Mucosa of descending colon (tissue), 3 donors: ENCODE data around the gene NCKAP1. TPM values are rescaled to one million over a fixed set of nuclear protein-coding genes. Genes with fewer than 3 reads are reported as not detected.

Source experiments
- ATAC-seq: fragments of 200-7000 bp; cut with Tn5 transposase; one replicate; pipeline ENCODE4 v1.9.1; 2020; ENCODE audit warnings: mild to moderate bottlenecking, moderate library complexity
- DNase-seq, 3 donors: peaks; one replicate each; pipeline ENCODE4 v3.0.0-alpha.2; 2020
- H3K36me3 ChIP-seq: fragments of 200-600 bp; one replicate; pipeline ENCODE4 v1.8.0; 2021; ENCODE audit warnings: low read depth, mild to moderate bottlenecking
- H3K4me1 ChIP-seq: fragments of 200-600 bp; one replicate; pipeline ENCODE4 v1.8.0; 2021; ENCODE audit warnings: low read depth, mild to moderate bottlenecking
- H3K4me3 ChIP-seq: fragments of 200-600 bp; one replicate; pipeline ENCODE4 v1.8.0; 2021; ENCODE audit warnings: mild to moderate bottlenecking
- H3K9me3 ChIP-seq: fragments of 200-600 bp; one replicate; pipeline ENCODE4 v1.8.0; 2021; ENCODE audit warnings: mild to moderate bottlenecking
- CTCF ChIP-seq: fragments of 200-600 bp; IDR thresholded peaks from one replicate; pipeline ENCODE4 v1.8.0; 2022; ENCODE audit warnings: antibody characterized with exemption, mild to moderate bottlenecking
- intact Hi-C, 2 donors: fragments of 100-400 bp; cut with DNase I in 1 of 2; cut with micrococcal nuclease in 1 of 2; formaldehyde crosslinking; loops; one replicate each; pipeline versions ENCODE4 v1.11.0 to v1.11.1; 2022; cut with DNase I, micrococcal nuclease
- total RNA-seq, 3 donors: library from RNA; stranded (reverse); fragmentation: NEBNext Ultra II Directional in 2 of 3; extraction: Animal tissue kit (Norgen Biotek cat#: 25700) in 2 of 3; gene quantifications; one replicate each; pipeline versions ENCODE4 v1.2.1 to v1.2.4, GENCODE V29; 2021 to 2023
- donor health status: DM: no; HTN: no; CAD: no; lungs with moderate emphysema.
- donor health status: DM: no; HTN: no; CAD: no.
- donor health status: DM: no; HTN: yes; CAD: no.

Gene NCKAP1
- total RNA-seq, 3 donors from 2014 or later: 81.5 to 194 (median 87.2) TPM

GRCh38 chr2:182949052-182949451 lies 89.2 kb downstream of the NCKAP1 start:
- no peak for TF ChIP-seq CTCF
- H3K4me3 ChIP-seq: no peak overlapping the region
- intact Hi-C loops: no loop called here

GRCh38 chr2:182946958-182947369 lies 91.3 kb downstream of the NCKAP1 start:
- Histone ChIP-seq H3K36me3 (no peaks in the 10 kb centered on the region), H3K4me1 (no peaks in the 10 kb centered on the region), H3K9me3 (no peaks in the 10 kb centered on the region), H3K4me3 (no peak overlapping the region)
- DNase-seq: peak in 1 of 3 donors; percentile 43
- intact Hi-C loops: no loop called here
- peak; percentile 79 for ATAC-seq
- TF ChIP-seq CTCF: no peak

More at GRCh38 chr2:182949052-182949451, 89.2 kb downstream of the NCKAP1 start:
- H3K4me1 ChIP-seq: no peaks in the 10 kb centered on the region
- no peak for DNase-seq
- no peaks in the 10 kb centered on the region for H3K36me3 ChIP-seq
- no peaks in the 10 kb centered on the region for H3K9me3 ChIP-seq
- ATAC-seq: no peak

- H3K4me3 ChIP-seq: no peak overlapping the region
- DNase-seq (no peak), ATAC-seq (no peak)
- no peak for TF ChIP-seq CTCF
- no peaks in the 10 kb centered on the region for H3K9me3 ChIP-seq
- intact Hi-C loops: no loop called here
- no peaks in the 10 kb centered on the region for H3K4me1 ChIP-seq
- no peaks in the 10 kb centered on the region for H3K36me3 ChIP-seq
Observed at GRCh38 chr2:182943339-182943738, 94.9 kb downstream of the NCKAP1 start.

- no peaks in the 10 kb centered on the region for H3K36me3 ChIP-seq
- H3K4me1 ChIP-seq: no peaks in the 10 kb centered on the region
- ATAC-seq (no peak), DNase-seq (no peak)
- no peaks in the 10 kb centered on the region for H3K9me3 ChIP-seq
- no peak for TF ChIP-seq CTCF
- H3K4me3 ChIP-seq: no peak overlapping the region
- intact Hi-C loops: no loop called here
Observed at GRCh38 chr2:182942756-182943155, 95.5 kb downstream of the NCKAP1 start.

GRCh38 chr2:182941919-182942318 lies 96.3 kb downstream of the NCKAP1 start:
- Histone ChIP-seq H3K4me3 (no peak overlapping the region), H3K4me1 (no peaks in the 10 kb centered on the region), H3K9me3 (no peaks in the 10 kb centered on the region), H3K36me3 (no peaks in the 10 kb centered on the region)
- intact Hi-C loops: no loop called here
- ATAC-seq (no peak), DNase-seq (no peak)
- no peak for TF ChIP-seq CTCF

GRCh38 chr2:182941121-182941722 lies 97.0 kb downstream of the NCKAP1 start:
- intact Hi-C loops: no loop called here
- no peaks in the 10 kb centered on the region for H3K4me1 ChIP-seq
- no peak overlapping the region for H3K4me3 ChIP-seq
- H3K36me3 ChIP-seq: no peaks in the 10 kb centered on the region
- ATAC-seq: no peak
- no peaks in the 10 kb centered on the region for H3K9me3 ChIP-seq
- no peak for DNase-seq
- TF ChIP-seq CTCF: no peak
